Cerebellar nuclear complex (tissue), 1 donor: ENCODE results near the gene PGA4.
"Not testable (repeated sequence)": the region's sequence is repeated elsewhere in the genome, so short reads cannot be mapped to it uniquely, and the experiment has no call there.

Source experiments
- DNase-seq, 2 experiments: peaks; one replicate each; lab custom pipeline; 2025; lab: John Stamatoyannopoulos, UW

The PGA4 gene

GRCh38 chr11:61204502-61205059, 17.6 kb upstream of the PGA4 start:
- DNase-seq: not testable (repeated sequence)

GRCh38 chr11:61207636-61208310, 14.4 kb upstream of the PGA4 start:
- not testable (repeated sequence) for DNase-seq

- not testable (repeated sequence) for DNase-seq
Observed at GRCh38 chr11:61210629-61211028, 11.5 kb upstream of the PGA4 start.

- not testable (repeated sequence) for DNase-seq
Observed at GRCh38 chr11:61211327-61211952, 10.7 kb upstream of the PGA4 start.

GRCh38 chr11:61212202-61212601, 9.9 kb upstream of the PGA4 start:
- DNase-seq: not testable (repeated sequence)

- not testable (repeated sequence) for DNase-seq
Observed at GRCh38 chr11:61213711-61214324, 8.3 kb upstream of the PGA4 start.

- not testable (repeated sequence) for DNase-seq
Observed at GRCh38 chr11:61218306-61218705, 3.8 kb upstream of the PGA4 start.

GRCh38 chr11:61219016-61219415, 3.1 kb upstream of the PGA4 start:
- DNase-seq: not testable (repeated sequence)

GRCh38 chr11:61222692-61223091, 545 bp downstream of the PGA4 start:
- not testable (repeated sequence) for DNase-seq

- DNase-seq: not testable (repeated sequence)
Observed at GRCh38 chr11:61226457-61227137, 4.5 kb downstream of the PGA4 start.

GRCh38 chr11:61229458-61229857, 7.3 kb downstream of the PGA4 start:
- not testable (repeated sequence) for DNase-seq

- not testable (repeated sequence) for DNase-seq
Observed at GRCh38 chr11:61231033-61231432, 8.9 kb downstream of the PGA4 start.

- not testable (repeated sequence) for DNase-seq
Observed at GRCh38 chr11:61231585-61231984, 9.4 kb downstream of the PGA4 start.

- DNase-seq: not testable (repeated sequence)
Observed at GRCh38 chr11:61232548-61233145, 10.5 kb downstream of the PGA4 start.

- DNase-seq: not testable (repeated sequence)
Observed at GRCh38 chr11:61237130-61237529, 15.0 kb downstream of the PGA4 start.

GRCh38 chr11:61240288-61240687, 18.1 kb downstream of the PGA4 start:
- not testable (repeated sequence) for DNase-seq

GRCh38 chr11:61240875-61241274, 18.7 kb downstream of the PGA4 start, which contains the start of gene PGA5:
PGA5 (plus strand) TSS chr11:61241175; CDS start chr11:61241227, 52 bp downstream.
- DNase-seq: not testable (repeated sequence)

GRCh38 chr11:61241526-61241925, 19.4 kb downstream of the PGA4 start:
- not testable (repeated sequence) for DNase-seq

GRCh38 chr11:61245284-61245964, 23.3 kb downstream of the PGA4 start:
- DNase-seq: not testable (repeated sequence)

- not testable (repeated sequence) for DNase-seq
Observed at GRCh38 chr11:61248071-61248470, 25.9 kb downstream of the PGA4 start.

GRCh38 chr11:61249201-61249600, 27.1 kb downstream of the PGA4 start:
- DNase-seq: peak; percentile 10 to 64
